Right atrium auricular region (tissue), 2 donors: Measurements from ENCODE around the gene DIP2A. TPM values are rescaled to one million over a fixed set of nuclear protein-coding genes. Genes with fewer than 3 reads are reported as not detected.

ENCODE experiments used
- DNase-seq: peaks from one replicate; pipeline ENCODE4 v3.0.0-alpha.2; 2019; ENCODE audit warnings: low spot score
- H3K27ac ChIP-seq, 2 donors: fragments of 200-600 bp; sonication (generic); 1 replicate in 1 of 2; 2 replicates in 1 of 2; pipeline ENCODE4 v1.5.1; 2016 to 2019
- H3K27me3 ChIP-seq, 2 donors: fragments of 200-600 bp; sonication (generic); one replicate each; pipeline versions ENCODE4 v1.5.1 to v1.6.0; 2017 to 2019
- H3K36me3 ChIP-seq: fragments of 200-600 bp; sonication (generic); one replicate; pipeline ENCODE4 v1.5.1; 2016
- H3K4me1 ChIP-seq, 2 donors: fragments of 200-600 bp; sonication (generic); one replicate each; pipeline versions ENCODE4 v1.5.1 to v1.6.0; 2017 to 2019
- H3K4me3 ChIP-seq, 2 donors: fragments of 200-600 bp; sonication (generic); 1 replicate in 1 of 2; 2 replicates in 1 of 2; pipeline ENCODE4 v1.5.1; 2017 to 2019; ENCODE audit warnings: mild to moderate bottlenecking in 1 of 2, moderate library complexity in 1 of 2
- H3K9me3 ChIP-seq, 2 donors: fragments of 200-600 bp; sonication (generic); one replicate each; pipeline ENCODE4 v1.5.1; 2019
- total RNA-seq, 2 donors: library from RNA; depleted of rRNA; stranded (reverse); fragments of >200 nt; gene quantifications; one replicate each; pipeline ENCODE4 v1.1.0, GENCODE V29; 2016
- TF ChIP-seq, protein P1 (sequence below), 2 donors: fragments of 200-600 bp; sonication (generic); IDR thresholded peaks; one replicate each; pipeline ENCODE4 v1.5.1; 2019; ENCODE audit warnings: antibody characterized with exemption in 2 of 2

Gene DIP2A
- total RNA-seq, 2 donors from 2014 or later = 18.1 to 25.9 TPM

DNA sequence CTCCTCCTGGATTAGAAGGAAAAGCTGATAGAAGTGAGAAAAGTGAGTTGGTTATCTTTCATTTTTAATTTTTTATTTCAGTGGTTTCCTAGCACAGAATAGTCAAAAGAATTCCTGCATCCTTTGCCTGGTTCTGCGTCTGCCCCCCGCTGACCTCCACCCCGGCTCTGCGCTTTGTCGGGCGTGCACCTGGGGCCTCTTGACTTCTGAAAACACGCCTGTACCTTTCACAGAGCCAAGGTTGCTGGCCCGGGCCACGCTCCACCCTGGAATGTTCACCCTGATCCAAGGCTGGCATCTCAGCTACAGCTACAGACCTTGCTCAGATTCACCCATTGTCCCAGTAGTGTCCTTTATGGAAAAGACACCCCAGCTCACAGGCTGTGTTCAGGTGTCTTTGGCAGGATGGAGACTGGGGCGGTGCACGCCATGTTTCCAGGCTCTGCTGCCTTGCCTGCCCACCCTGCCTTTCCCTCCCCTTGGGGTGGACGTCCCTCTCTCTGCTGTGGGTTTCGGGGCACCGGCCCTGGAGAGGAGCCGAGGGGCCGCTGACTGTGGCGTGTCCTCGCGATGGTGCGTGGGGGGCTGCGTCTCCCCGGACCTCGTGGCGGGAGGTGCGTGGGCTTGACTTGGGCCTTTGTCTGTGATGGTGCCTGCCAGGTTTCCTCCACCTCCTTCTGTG is 40.3 kb upstream of the DIP2A start:
- Histone ChIP-seq H3K36me3 (peaks cover 33% of the 10 kb centered on the region), H3K9me3 (no peaks in the 10 kb centered on the region), H3K27ac (no peak overlapping the region), H3K27me3 (no peaks in the 10 kb centered on the region), H3K4me1 (no peaks in the 10 kb centered on the region), H3K4me3 (no peak overlapping the region)
- TF ChIP-seq, protein P1, sequence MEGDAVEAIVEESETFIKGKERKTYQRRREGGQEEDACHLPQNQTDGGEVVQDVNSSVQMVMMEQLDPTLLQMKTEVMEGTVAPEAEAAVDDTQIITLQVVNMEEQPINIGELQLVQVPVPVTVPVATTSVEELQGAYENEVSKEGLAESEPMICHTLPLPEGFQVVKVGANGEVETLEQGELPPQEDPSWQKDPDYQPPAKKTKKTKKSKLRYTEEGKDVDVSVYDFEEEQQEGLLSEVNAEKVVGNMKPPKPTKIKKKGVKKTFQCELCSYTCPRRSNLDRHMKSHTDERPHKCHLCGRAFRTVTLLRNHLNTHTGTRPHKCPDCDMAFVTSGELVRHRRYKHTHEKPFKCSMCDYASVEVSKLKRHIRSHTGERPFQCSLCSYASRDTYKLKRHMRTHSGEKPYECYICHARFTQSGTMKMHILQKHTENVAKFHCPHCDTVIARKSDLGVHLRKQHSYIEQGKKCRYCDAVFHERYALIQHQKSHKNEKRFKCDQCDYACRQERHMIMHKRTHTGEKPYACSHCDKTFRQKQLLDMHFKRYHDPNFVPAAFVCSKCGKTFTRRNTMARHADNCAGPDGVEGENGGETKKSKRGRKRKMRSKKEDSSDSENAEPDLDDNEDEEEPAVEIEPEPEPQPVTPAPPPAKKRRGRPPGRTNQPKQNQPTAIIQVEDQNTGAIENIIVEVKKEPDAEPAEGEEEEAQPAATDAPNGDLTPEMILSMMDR (IDR thresholded peaks at IDR 0.05) = no peak
- no peak for DNase-seq

DNA sequence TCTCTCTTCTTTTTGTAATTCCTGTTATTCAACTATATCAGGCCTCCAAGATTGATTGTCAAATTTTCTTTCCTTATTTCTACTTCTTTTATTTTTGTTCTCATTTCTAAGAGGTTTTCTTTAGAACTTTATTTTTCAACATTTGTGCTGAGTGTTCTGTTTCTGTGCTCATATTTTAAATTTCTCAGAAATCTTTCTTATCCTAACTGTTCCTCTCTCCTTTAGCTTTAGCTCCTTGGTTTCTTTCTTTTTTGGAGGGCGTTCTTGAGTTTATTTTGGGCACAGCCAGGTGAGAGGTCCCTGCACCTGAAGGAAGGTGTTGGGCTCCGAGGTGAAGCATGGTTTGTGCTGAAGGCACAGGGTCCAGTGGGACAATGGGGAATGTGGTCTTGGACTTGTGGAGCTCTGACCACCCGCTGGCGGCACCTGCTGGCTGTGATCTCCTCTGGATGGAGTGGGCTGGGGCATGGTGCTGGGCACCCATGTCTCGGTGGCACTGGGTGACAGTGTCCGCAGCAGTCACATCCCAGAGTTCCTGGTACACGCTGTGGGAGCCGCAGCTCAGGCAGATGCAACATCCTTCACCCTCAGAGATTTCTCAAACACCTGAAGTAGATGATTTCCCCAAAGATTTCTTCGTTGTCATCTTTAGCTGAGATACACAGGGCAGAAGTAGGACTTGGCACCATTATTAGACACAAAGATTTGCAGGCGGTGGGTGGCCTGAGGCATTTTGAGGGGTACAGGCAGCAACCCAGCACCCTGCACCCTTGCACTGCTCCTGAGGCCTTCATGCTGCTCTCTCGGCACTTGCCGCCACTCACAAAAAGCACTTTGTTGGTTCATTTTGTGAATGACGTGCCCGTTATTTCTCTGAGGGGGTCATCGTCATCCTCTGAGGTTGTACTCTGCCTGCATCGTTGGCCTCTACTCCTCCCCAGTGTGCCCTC is 38.2 kb upstream of the DIP2A start:
- Histone ChIP-seq H3K4me3 (no peak overlapping the region), H3K27ac (no peak overlapping the region), H3K36me3 (peaks cover 38% of the 10 kb centered on the region), H3K9me3 (no peaks in the 10 kb centered on the region), H3K4me1 (no peaks in the 10 kb centered on the region), H3K27me3 (no peaks in the 10 kb centered on the region)
- TF ChIP-seq, protein P1 (IDR thresholded peaks at IDR 0.05) = no peak
- DNase-seq = no peak

DNA sequence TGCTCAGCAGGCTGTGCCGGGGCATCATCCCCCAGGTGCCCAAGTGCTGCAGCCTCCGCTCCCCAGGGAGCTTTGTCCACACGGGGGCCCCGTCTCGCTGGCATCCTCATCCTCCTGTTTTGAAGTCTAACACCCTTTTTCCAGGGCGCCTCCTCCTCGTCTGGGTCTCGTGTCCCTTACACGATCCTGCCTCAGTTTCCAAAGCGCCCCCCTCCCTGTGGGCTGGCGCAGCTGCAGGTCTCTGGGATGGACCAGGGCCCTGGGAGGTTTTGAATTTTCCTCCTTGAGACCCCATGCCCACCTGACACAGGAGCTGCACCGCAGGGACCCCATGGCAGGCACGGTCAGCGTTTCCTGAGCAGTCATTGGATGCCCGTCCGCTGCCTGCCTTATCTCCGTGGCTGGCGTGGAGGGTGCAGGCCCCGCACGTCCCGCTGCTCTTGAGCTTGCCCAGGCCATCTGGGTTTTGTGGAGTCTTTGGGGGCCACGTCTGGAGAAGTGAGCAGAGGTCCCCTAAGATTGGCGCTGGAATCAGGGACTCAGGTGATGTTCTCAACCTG is 37.4 kb upstream of the DIP2A start:
- no peak for DNase-seq
- no peaks in the 10 kb centered on the region for H3K9me3 ChIP-seq
- H3K4me3 ChIP-seq = no peak overlapping the region
- H3K27me3 ChIP-seq = no peaks in the 10 kb centered on the region
- TF ChIP-seq, protein P1 (IDR thresholded peaks at IDR 0.05) = no peak
- no peaks in the 10 kb centered on the region for H3K4me1 ChIP-seq
- H3K36me3 ChIP-seq = peaks cover 33% of the 10 kb centered on the region
- no peak overlapping the region for H3K27ac ChIP-seq

DNA sequence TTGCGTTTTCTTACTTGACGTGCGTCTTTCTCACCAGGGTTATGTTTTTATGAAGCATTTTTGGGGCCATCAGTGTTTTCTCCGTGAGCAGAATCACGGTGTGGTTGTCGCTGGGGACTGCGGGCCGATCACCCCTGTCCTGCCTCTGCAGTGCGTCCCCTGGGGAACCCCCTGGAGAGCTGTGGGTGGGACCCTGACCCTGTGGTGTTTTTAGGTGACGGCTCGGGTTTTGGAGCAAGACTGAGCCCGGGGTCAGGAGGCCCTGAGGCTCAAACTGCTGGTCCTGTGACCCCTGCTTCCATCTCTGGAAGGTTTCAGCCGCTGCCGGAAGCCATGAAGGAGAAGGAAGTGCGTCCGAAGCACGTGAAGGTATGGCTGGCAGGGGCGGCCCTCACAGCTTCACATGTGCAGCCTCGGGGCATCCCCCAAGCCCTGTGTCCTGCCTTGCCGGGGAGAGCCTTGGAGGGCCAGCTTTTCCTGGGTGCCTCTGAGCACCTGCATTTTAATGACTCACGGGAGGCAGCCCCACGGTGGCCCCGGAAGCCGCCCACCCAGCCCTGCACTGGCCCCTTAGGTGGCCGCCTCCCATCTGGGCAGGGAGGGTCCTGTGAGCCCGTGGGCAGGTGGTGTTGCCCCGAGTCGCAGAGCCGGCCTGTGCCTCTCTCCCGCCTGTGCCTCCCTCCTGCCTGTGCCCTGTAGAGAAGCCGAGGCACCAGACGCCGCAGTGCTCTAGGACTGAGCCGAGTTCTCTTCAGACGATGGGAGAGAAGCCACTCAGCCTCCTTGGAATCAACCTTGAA is 36.7 kb upstream of the DIP2A start:
- Histone ChIP-seq H3K4me3 (no peak overlapping the region), H3K36me3 (peaks cover 33% of the 10 kb centered on the region), H3K4me1 (no peaks in the 10 kb centered on the region), H3K9me3 (no peaks in the 10 kb centered on the region), H3K27ac (no peak overlapping the region), H3K27me3 (no peaks in the 10 kb centered on the region)
- no peak for DNase-seq
- TF ChIP-seq, protein P1 (IDR thresholded peaks at IDR 0.05) = no peak

DNA sequence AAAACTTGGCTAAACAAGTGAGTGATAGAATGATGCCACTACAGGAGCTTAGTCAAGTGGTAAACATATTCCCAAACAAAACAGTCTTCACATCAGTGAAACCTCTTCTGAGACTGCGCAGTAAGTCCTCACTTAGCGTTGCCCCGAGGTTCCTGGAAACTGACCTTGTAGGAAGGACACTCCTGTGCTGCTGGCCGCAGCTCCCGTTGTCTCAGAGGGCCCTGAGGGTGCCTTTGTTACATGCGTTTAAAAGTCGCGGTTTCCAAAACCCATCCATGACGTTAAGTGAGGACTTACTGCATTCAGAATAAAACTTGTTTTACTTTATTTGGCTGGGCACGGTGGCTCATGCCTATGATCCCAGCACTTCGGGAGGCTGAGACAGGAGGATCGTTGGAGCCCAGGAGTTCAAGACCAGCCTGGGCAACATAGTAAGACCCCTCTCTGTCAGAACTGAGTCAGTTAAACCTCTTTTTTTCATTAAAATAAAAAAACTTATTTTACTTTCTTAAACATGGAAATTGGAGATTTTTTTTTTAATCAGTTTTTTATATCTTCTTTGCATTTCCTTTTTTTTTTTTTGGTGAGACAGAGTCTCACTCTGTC is 36.0 kb upstream of the DIP2A start:
- H3K9me3 ChIP-seq = no peaks in the 10 kb centered on the region
- no peak overlapping the region for H3K4me3 ChIP-seq
- DNase-seq = no peak
- no peak overlapping the region for H3K27ac ChIP-seq
- H3K36me3 ChIP-seq = peaks cover 41% of the 10 kb centered on the region
- no peaks in the 10 kb centered on the region for H3K27me3 ChIP-seq
- TF ChIP-seq, protein P1 (IDR thresholded peaks at IDR 0.05) = no peak
- no peaks in the 10 kb centered on the region for H3K4me1 ChIP-seq
